Kidney (tissue), 14 donors: Measurements from ENCODE around the gene CBX5. TPM values are rescaled to one million over a fixed set of nuclear protein-coding genes. Genes with fewer than 3 reads are reported as not detected.

Experiments used
- DNase-seq, 5 donors: peaks; one replicate each; pipeline ENCODE4 v3.0.0-alpha.2; 2013 to 2020
- FAIRE-seq: peaks from 2 replicates; lab custom pipeline; 2012; peaks lifted over from hg19 to GRCh38; lab: Jason Lieb, UNC
- H3K27ac ChIP-seq, 2 donors: one replicate each; pipeline ENCODE4 v1.7.0; 2013; ENCODE audit warnings: low read depth in 2 of 2, low read length in 2 of 2, inconsistent platforms in 1 of 2
- H3K27me3 ChIP-seq: one replicate; pipeline ENCODE4 v1.7.1; 2013; ENCODE audit warnings: low read length, inconsistent platforms; ENCODE audit not compliant: control insufficient read depth, insufficient read depth
- H3K36me3 ChIP-seq, 3 donors: one replicate each; pipeline versions ENCODE4 v1.7.0 to v1.7.1; 2013; ENCODE audit warnings: low read length in 3 of 3, control low read depth in 1 of 3, inconsistent platforms in 1 of 3; ENCODE audit not compliant: insufficient read depth in 3 of 3, control insufficient read depth in 2 of 3
- H3K4me1 ChIP-seq, 3 donors: one replicate each; pipeline versions ENCODE4 v1.7.0 to v1.7.1; 2013; ENCODE audit warnings: low read length in 3 of 3, inconsistent platforms in 1 of 3, low read depth in 1 of 3; ENCODE audit not compliant: control insufficient read depth in 2 of 3, insufficient read depth in 2 of 3
- H3K4me3 ChIP-seq, 3 donors: one replicate each; pipeline versions ENCODE4 v1.7.0 to v1.8.1; 2013; ENCODE audit warnings: low read length in 3 of 3, control low read depth in 1 of 3, inconsistent platforms in 1 of 3
- H3K9ac ChIP-seq, 3 donors: one replicate each; pipeline versions ENCODE4 v1.7.0 to v1.7.1; 2013; ENCODE audit warnings: low read length in 3 of 3, control low read depth in 1 of 3, inconsistent platforms in 1 of 3
- H3K9me3 ChIP-seq, 3 donors: one replicate each; pipeline versions ENCODE4 v1.7.0 to v1.7.1; 2013; ENCODE audit warnings: low read length in 3 of 3, control low read depth in 1 of 3, inconsistent platforms in 1 of 3; ENCODE audit not compliant: control insufficient read depth in 2 of 3, insufficient read depth in 1 of 3
- CTCF ChIP-seq: IDR thresholded peaks from 3 replicates; pipeline ENCODE4 v1.5.1; 2012; ENCODE audit warnings: mild to moderate bottlenecking, moderate library complexity, borderline replicate concordance; ENCODE audit not compliant: insufficient read depth; ENCODE audit errors: extremely low read depth
- intact Hi-C: fragments of 100-400 bp; cut with DNase I; formaldehyde crosslinking; loops from one replicate; pipeline ENCODE4 v1.11.1; 2022
- polyA plus RNA-seq: library from polyadenylated mRNA; stranded (reverse); fragments of 350-450 nt; fragmentation: Illumina TruSeq; extraction: RNeasy Lipid Tissue Mini Kit (QIAGEN cat#74804); gene quantifications from one replicate; pipeline ENCODE4 v1.2.3, GENCODE V29; 2014; ENCODE audit warnings: low read depth, low replicate concordance; ENCODE audit not compliant: insufficient read depth
- total RNA-seq: library from RNA; stranded (reverse); fragmentation: NEBNext Ultra II Directional; extraction: Animal tissue kit (Norgen Biotek cat#: 25700); gene quantifications from one replicate; pipeline ENCODE4 v1.2.1, GENCODE V29; 2021
- donor health status: control.
- donor health status: control.
- donor health status: control.
- donor health status: control.
- donor health status: control.
- donor health status: DM: yes; HTN: yes; CAD: no.
- donor health status: Normal renal cell carcinoma (clear cell type).

The CBX5 gene
- total and polyA plus RNA-seq, 2 donors from 2014 or later: 15.0 to 112 TPM

- H3K27me3 ChIP-seq: no peaks in the 10 kb centered on the region
- intact Hi-C loops: loop anchor here (10.0 kb wide), 1 partner anchor 60 kb away; no protein-coding TSS in a partner anchor
- H3K9me3 ChIP-seq: no peaks in the 10 kb centered on the region
- no peaks in the 10 kb centered on the region for H3K36me3 ChIP-seq
- no peak for TF ChIP-seq CTCF
- H3K27ac ChIP-seq: no peak overlapping the region
- DNase-seq (no peak), FAIRE-seq (no peak)
- H3K9ac ChIP-seq: no peak overlapping the region
- H3K4me3 ChIP-seq: no peak overlapping the region
- H3K4me1 ChIP-seq: no peaks in the 10 kb centered on the region
Observed at GRCh38 chr12:54294953-54295566, 15.1 kb upstream of the CBX5 start.

GRCh38 chr12:54294152-54294952 is 14.4 kb upstream of the CBX5 start:
- intact Hi-C loops: loop anchor here (10.0 kb wide), 1 partner anchor 60 kb away; no protein-coding TSS in a partner anchor
- peak in 2 of 5 donors; percentile 19 to 67 for DNase-seq
- Histone ChIP-seq H3K4me3 (no peak overlapping the region), H3K36me3 (no peaks in the 10 kb centered on the region), H3K27me3 (no peaks in the 10 kb centered on the region), H3K9ac (no peak overlapping the region), H3K9me3 (no peaks in the 10 kb centered on the region), H3K27ac (no peak overlapping the region), H3K4me1 (no peaks in the 10 kb centered on the region)
- FAIRE-seq: no peak
- TF ChIP-seq CTCF: peak; percentile 63

GRCh38 chr12:54292931-54293241 is 13.0 kb upstream of the CBX5 start:
- Histone ChIP-seq H3K9ac (no peak overlapping the region), H3K4me3 (no peak overlapping the region), H3K27ac (no peak overlapping the region), H3K4me1 (no peaks in the 10 kb centered on the region), H3K27me3 (no peaks in the 10 kb centered on the region), H3K9me3 (no peaks in the 10 kb centered on the region), H3K36me3 (peaks cover under 1 to 4% (median under 1%) of the 10 kb centered on the region in 3 donors)
- no peak for FAIRE-seq
- intact Hi-C loops: loop anchor here (10.0 kb wide), 1 partner anchor 62 kb away; no protein-coding TSS in a partner anchor
- TF ChIP-seq CTCF: no peak
- no peak for DNase-seq
